ENCODE results near the gene TMPRSS15.

- TF ChIP-seq CTCF (IDR thresholded peaks at IDR 0.05) (no peak), POLR2A (IDR thresholded peaks at IDR 0.05) (no peak)
These were observed 118.2 kb downstream of the TMPRSS15 start for GRCh38 chr21:18285379-18285778.
